Kidney epithelial cell (primary cell): Measurements from ENCODE around the gene MAPRE3. TPM values are rescaled to one million over a fixed set of nuclear protein-coding genes. Genes with fewer than 3 reads are reported as not detected.
"Not testable (repeated sequence)": the region's sequence is repeated elsewhere in the genome, so short reads cannot be mapped to it uniquely, and the experiment has no call there.

Experiments used
- DNase-seq: peaks from one replicate; pipeline ENCODE4 v3.0.0-alpha.2; 2010; ENCODE audit warnings: low read depth
- H3K27me3 ChIP-seq: 2 replicates; pipeline ENCODE4 v1.6.0; 2011; ENCODE audit warnings: low read length; ENCODE audit not compliant: control insufficient read depth, insufficient read depth
- H3K36me3 ChIP-seq: 2 replicates; pipeline ENCODE4 v1.5.1; 2011; ENCODE audit warnings: low read length; ENCODE audit not compliant: control insufficient read depth, insufficient read depth
- H3K4me3 ChIP-seq: 2 replicates; pipeline ENCODE4 v1.5.1; 2011; ENCODE audit warnings: low read depth, mild to moderate bottlenecking, control low read depth, low read length
- total RNA-seq: library from RNA; depleted of rRNA; stranded (reverse); fragments of >200 nt; gene quantifications from 2 replicates; pipeline ENCODE4 v1.2.3, GENCODE V29; 2015
- TF ChIP-seq, protein P1 (sequence below): IDR thresholded peaks from 2 replicates; pipeline ENCODE4 v1.5.1; 2011; ENCODE audit warnings: mild to moderate bottlenecking, moderate library complexity, low read length, control low read depth, inconsistent platforms; ENCODE audit not compliant: insufficient read depth, poor library complexity, severe bottlenecking

MAPRE3 gene
- total RNA-seq, 1 donor from 2014 or later, result 4.6 TPM

DNA sequence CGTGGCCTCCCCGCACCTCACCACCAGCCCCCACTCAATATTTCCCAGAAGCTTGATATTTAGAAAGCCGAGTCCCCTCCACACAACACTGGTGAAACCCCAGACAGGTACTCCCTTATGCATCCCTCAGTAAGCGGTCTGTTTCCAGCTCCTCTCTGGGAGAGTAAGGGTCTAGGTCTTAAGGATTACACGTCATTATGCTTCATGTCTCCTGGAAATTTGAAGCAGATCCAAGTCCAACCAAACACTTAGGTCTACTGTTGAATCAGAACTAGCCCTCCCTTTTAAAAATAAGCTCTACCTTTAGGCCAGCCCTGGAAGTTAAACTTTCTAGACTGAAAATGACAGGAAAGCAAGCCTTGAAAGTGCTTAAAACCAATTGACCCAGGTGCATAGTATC, 102.5 kb downstream of the MAPRE3 start:
- TF ChIP-seq, protein P1, sequence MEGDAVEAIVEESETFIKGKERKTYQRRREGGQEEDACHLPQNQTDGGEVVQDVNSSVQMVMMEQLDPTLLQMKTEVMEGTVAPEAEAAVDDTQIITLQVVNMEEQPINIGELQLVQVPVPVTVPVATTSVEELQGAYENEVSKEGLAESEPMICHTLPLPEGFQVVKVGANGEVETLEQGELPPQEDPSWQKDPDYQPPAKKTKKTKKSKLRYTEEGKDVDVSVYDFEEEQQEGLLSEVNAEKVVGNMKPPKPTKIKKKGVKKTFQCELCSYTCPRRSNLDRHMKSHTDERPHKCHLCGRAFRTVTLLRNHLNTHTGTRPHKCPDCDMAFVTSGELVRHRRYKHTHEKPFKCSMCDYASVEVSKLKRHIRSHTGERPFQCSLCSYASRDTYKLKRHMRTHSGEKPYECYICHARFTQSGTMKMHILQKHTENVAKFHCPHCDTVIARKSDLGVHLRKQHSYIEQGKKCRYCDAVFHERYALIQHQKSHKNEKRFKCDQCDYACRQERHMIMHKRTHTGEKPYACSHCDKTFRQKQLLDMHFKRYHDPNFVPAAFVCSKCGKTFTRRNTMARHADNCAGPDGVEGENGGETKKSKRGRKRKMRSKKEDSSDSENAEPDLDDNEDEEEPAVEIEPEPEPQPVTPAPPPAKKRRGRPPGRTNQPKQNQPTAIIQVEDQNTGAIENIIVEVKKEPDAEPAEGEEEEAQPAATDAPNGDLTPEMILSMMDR, result no peak
- no peak for DNase-seq
- no peaks in the 10 kb centered on the region for H3K27me3 ChIP-seq
- H3K4me3 ChIP-seq, result no peak overlapping the region
- H3K36me3 ChIP-seq, result no peaks in the 10 kb centered on the region

DNA sequence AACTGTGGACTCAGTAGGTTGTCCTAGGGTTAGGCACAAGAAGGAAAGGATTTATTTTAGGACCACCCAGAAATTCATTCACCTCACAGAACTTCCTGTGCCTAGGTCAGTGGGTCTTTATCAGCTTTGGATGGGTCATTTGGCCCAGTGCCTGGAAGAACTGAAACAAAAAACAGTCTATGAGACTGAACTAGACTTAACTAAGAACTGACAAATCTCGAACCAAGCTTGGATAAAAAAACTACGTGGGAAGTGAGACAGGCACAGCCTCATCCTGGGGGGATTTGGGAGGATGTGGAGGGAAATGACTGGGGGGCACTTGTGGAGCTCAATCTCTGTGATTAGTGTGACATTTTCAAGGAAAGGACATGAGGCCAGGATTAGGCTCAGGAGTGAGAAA, 103.3 kb downstream of the MAPRE3 start:
- TF ChIP-seq, protein P1, result no peak
- no peak for DNase-seq
- H3K4me3 ChIP-seq, result no peak overlapping the region

DNA sequence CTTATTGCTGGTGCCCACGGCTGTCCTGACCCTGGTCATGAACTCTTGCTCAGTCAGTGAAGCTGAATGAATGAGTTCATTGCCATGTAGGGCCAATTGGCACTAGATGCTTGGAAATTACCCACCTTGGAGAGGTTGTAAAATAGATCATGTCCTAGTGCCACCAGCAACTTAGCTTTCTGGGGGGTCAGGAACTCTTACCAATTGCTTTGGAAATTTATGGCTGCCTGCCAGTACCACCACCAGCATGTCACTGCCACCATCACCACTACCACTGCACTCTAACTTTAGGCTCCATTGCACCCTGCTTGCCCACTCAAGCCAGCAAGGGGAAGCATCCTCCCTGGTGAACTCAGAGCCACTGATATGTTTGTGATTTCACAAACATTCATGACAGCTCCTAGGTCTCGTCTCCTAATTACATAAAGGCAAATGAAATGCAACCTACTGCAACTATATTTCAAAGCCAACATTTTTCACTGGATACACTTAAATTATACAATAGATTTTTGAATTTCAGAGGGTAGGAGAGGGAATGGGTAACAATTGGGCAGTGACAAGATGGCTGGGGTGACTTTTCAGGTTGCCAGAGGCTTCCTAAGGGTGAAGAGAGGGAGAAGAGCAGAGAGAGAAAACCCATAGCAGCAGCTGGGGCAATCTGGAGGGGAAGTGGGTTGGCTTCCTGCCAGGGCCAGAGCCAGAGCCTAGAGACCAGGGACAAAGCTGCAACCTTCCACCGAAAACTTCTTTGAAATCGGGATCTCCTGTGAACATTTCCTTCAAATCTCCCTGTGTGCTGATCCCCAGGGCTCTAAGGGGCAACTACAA, 104.5 kb downstream of the MAPRE3 start:
- TF ChIP-seq, protein P1, result no peak
- Histone ChIP-seq H3K36me3 (no peaks in the 10 kb centered on the region), H3K27me3 (no peaks in the 10 kb centered on the region), H3K4me3 (no peak overlapping the region)
- no peak for DNase-seq

More for the DNA sequence above, 103.3 kb downstream of the MAPRE3 start:
- Histone ChIP-seq H3K27me3 (no peaks in the 10 kb centered on the region), H3K36me3 (no peaks in the 10 kb centered on the region)

DNA sequence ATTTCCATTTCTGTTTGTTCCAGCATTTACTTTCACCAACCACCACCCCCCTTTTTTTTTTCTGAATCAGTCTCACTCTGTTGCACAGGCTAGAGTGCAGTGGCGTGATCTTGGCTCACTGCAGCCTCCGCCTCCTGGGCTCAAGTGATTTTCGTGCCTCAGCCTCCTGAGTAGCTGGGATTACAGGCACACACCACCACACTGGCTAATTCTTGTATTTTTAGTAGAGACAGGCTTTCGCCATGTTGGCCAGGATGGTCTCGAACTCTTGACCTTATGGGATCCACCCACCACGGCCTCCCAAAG, 105.1 kb downstream of the MAPRE3 start:
- H3K4me3 ChIP-seq, DNase-seq, H3K36me3 ChIP-seq, H3K27me3 ChIP-seq: not testable (repeated sequence)

DNA sequence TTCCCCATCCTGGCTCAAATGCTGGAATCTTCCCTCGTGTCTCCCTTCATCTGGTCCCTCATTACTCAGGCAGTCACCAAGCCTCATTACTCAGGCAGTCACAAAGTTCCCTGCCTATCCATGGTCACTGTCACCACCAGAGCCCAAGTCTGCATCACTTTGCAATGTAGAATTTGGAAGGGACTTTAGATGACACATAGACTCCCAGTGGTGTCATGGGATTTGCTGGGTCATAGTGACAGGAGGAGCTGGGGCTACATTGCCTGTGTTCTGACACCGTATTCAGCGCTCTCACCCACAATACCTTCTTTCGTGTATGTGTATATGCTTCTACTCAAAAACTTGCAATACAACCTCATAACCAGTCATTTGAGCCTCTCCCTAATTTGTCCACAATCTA, 105.9 kb downstream of the MAPRE3 start:
- Histone ChIP-seq H3K4me3 (no peak overlapping the region), H3K27me3 (no peaks in the 10 kb centered on the region), H3K36me3 (no peaks in the 10 kb centered on the region)
- DNase-seq, result no peak
- TF ChIP-seq, protein P1, result no peak

Other genes starting within 250 kb of the MAPRE3 start
- 80.5 and 83.1 TPM in 2 replicates for gene SLC35F6, start 206.4 kb upstream of the MAPRE3 start, total RNA-seq
- gene CENPA, start 184.6 kb upstream of the MAPRE3 start, total RNA-seq, result 2.4 and 4.9 TPM in 2 replicates
- 1.3 and 2.1 TPM in 2 replicates for gene DPYSL5, start 122.5 kb upstream of the MAPRE3 start, total RNA-seq
- gene TMEM214, start 62.3 kb downstream of the MAPRE3 start, total RNA-seq, result 27.0 and 36.1 TPM in 2 replicates
- 28.6 and 32.0 TPM in 2 replicates for gene AGBL5, start 81.0 kb downstream of the MAPRE3 start, total RNA-seq
- gene OST4, start 101.0 kb downstream of the MAPRE3 start, total RNA-seq, result 237 and 272 TPM in 2 replicates
- 7.4 and 9.5 TPM in 2 replicates for gene EMILIN1, start 108.0 kb downstream of the MAPRE3 start, total RNA-seq
- 3.1 and 3.8 TPM in 2 replicates for gene KHK, start 116.1 kb downstream of the MAPRE3 start, total RNA-seq
- gene CGREF1, start 148.5 kb downstream of the MAPRE3 start, total RNA-seq, result 1.8 and 2.5 TPM in 2 replicates
- gene ABHD1, start 153.2 kb downstream of the MAPRE3 start, total RNA-seq, result not detected in 2 replicates
- 66.0 and 71.1 TPM in 2 replicates for gene PREB, start 164.0 kb downstream of the MAPRE3 start, total RNA-seq
- not detected in 2 replicates for gene PRR30, start 168.8 kb downstream of the MAPRE3 start, total RNA-seq
- not detected in 2 replicates for gene TCF23, start 178.4 kb downstream of the MAPRE3 start, total RNA-seq
- gene ATRAID, start 241.4 kb downstream of the MAPRE3 start, total RNA-seq, result 146 and 161 TPM in 2 replicates
- 52.1 and 67.7 TPM in 2 replicates for gene SLC5A6, start 241.6 kb downstream of the MAPRE3 start, total RNA-seq
- gene CAD, start 246.7 kb downstream of the MAPRE3 start, total RNA-seq, result 60.0 and 63.5 TPM in 2 replicates